Panc1 (cell line): ENCODE results near the gene PLD1. TPM values are rescaled to one million over a fixed set of nuclear protein-coding genes. Genes with fewer than 3 reads are reported as not detected.

ENCODE experiments used
- ATAC-seq: fragments of 200-7000 bp; cut with Tn5 transposase; 2 replicates; pipeline ENCODE4 v1.9.1; 2020; ENCODE audit warnings: mild to moderate bottlenecking, moderate library complexity
- BruUV-seq: library from RNA; stranded (reverse); fragments of 400-500 nt; replicated peaks from 2 replicates; lab custom pipeline; 2021; lab: Mats Ljungman, UMichigan
- CTCF ChIA-PET: fragments of 300-600 bp; sonication (Branson Sonifier 250); formaldehyde crosslinking; loops from one replicate; lab custom pipeline; 2022; ENCODE audit warnings: antibody characterized with exemption; lab: Charles Lee
- POLR2A ChIA-PET: fragments of 300-600 bp; sonication (Branson Sonifier 250); formaldehyde crosslinking; loops from one replicate; lab custom pipeline; 2022; ENCODE audit warnings: antibody characterized with exemption; lab: Charles Lee
- DNase-seq: peaks from one replicate; pipeline ENCODE4 v3.0.0-alpha.2; 2010; ENCODE audit warnings: low read depth, low spot score
- H3K27ac ChIP-seq: 2 replicates; pipeline ENCODE4 v1.5.1; 2011; ENCODE audit warnings: mild to moderate bottlenecking, low read length, inconsistent platforms
- H3K27me3 ChIP-seq: fragments of 200-500 bp; sonication (Bioruptor generic); 2 replicates; pipeline ENCODE4 v1.6.0; 2014; ENCODE audit warnings: low read length, inconsistent platforms; ENCODE audit not compliant: control insufficient read depth, insufficient read depth
- H3K36me3 ChIP-seq: fragments of 200-500 bp; sonication (Bioruptor generic); 2 replicates; pipeline ENCODE4 v1.5.1; 2014; ENCODE audit warnings: inconsistent platforms, mild to moderate bottlenecking, low read length, moderate library complexity; ENCODE audit not compliant: control insufficient read depth, insufficient read depth
- H3K4me1 ChIP-seq: 2 replicates; pipeline ENCODE4 v1.5.1; 2011; ENCODE audit warnings: inconsistent platforms, mild to moderate bottlenecking, low read length, moderate library complexity; ENCODE audit not compliant: control insufficient read depth, insufficient read depth
- H3K4me3 ChIP-seq, 2 experiments: 2 replicates each; pipeline ENCODE4 v1.5.1; 2011 to 2012; ENCODE audit warnings: low read depth in 2 of 2, low read length in 2 of 2, mild to moderate bottlenecking in 2 of 2, inconsistent platforms in 1 of 2, moderate library complexity in 1 of 2
- H3K9me3 ChIP-seq: fragments of 200-500 bp; sonication (Bioruptor generic); 2 replicates; pipeline ENCODE4 v1.5.1; 2014; ENCODE audit warnings: low read depth, mild to moderate bottlenecking, inconsistent platforms, low read length, moderate library complexity; ENCODE audit not compliant: control insufficient read depth, insufficient read depth
- POLR2AphosphoS5 ChIP-seq: IDR thresholded peaks from 2 replicates; pipeline ENCODE4 v1.6.1; 2012; ENCODE audit warnings: mild to moderate bottlenecking, low read depth, low read length, moderate library complexity
- SIN3A ChIP-seq: IDR thresholded peaks from 2 replicates; pipeline ENCODE4 v1.6.1; 2012; ENCODE audit warnings: low read depth, mild to moderate bottlenecking, low read length, moderate library complexity, borderline replicate concordance; ENCODE audit not compliant: insufficient read depth
- TCF7L2 ChIP-seq: IDR thresholded peaks from 2 replicates; pipeline ENCODE4 v1.6.1; 2011; ENCODE audit warnings: mild to moderate bottlenecking, low read depth, low read length, inconsistent platforms
- in situ Hi-C: cut with HindIII; loops from 2 replicates; pipeline ENCODE4 v1.10.0; 2016; ENCODE audit warnings: low sequenced_read_pairs, low pct_unique_long_range_greater_than_20kb
- intact Hi-C: fragments of 100-400 bp; cut with micrococcal nuclease; formaldehyde crosslinking; loops from one replicate; pipeline ENCODE4 v1.10.0; 2022; ENCODE audit not compliant: unreplicated experiment
- total RNA-seq: library from RNA; stranded (reverse); gene quantifications from one replicate; pipeline ENCODE4 v1.2.1, GENCODE V29; 2021; ENCODE audit not compliant: unreplicated experiment
- TF ChIP-seq, protein P1 (sequence below), 2 experiments: IDR thresholded peaks; 2 replicates each; pipeline ENCODE4 v1.6.1; 2011 to 2012; ENCODE audit warnings: low read depth in 2 of 2, control low read depth in 1 of 2, low read length in 1 of 2, mild to moderate bottlenecking in 1 of 2, moderate library complexity in 1 of 2; ENCODE audit not compliant: insufficient read depth in 1 of 2
- TF ChIP-seq, protein P2 (sequence below): fragments of 450-650 bp; IDR thresholded peaks from 2 replicates; pipeline ENCODE4 v1.5.1; 2017; ENCODE audit warnings: mild to moderate bottlenecking

The PLD1 gene
- total RNA-seq, 1 experiment from 2014 or later: 20.6 TPM

DNA sequence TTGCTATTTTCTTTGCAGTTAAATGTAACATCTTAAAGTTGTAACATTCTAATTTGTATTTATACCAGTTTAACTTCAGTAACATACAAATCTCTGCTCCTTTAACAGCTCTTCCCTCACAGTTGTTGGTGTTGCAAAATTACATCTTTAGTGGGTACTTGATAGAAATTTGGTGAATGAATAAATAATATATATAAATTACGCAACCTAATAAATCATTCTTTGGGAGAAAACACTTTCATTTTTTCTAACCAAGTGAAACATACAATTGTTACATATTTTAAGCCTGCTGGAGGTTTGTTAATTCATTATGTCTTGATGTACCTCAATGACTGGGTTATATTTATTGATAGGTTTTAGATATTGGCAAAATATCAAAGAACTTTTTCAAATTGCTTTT, 118.8 kb downstream of the PLD1 start:
- CTCF ChIA-PET: no interaction called here

GRCh38 chr3:171690281-171690680, 120.0 kb downstream of the PLD1 start:
- TF ChIP-seq, protein P1, sequence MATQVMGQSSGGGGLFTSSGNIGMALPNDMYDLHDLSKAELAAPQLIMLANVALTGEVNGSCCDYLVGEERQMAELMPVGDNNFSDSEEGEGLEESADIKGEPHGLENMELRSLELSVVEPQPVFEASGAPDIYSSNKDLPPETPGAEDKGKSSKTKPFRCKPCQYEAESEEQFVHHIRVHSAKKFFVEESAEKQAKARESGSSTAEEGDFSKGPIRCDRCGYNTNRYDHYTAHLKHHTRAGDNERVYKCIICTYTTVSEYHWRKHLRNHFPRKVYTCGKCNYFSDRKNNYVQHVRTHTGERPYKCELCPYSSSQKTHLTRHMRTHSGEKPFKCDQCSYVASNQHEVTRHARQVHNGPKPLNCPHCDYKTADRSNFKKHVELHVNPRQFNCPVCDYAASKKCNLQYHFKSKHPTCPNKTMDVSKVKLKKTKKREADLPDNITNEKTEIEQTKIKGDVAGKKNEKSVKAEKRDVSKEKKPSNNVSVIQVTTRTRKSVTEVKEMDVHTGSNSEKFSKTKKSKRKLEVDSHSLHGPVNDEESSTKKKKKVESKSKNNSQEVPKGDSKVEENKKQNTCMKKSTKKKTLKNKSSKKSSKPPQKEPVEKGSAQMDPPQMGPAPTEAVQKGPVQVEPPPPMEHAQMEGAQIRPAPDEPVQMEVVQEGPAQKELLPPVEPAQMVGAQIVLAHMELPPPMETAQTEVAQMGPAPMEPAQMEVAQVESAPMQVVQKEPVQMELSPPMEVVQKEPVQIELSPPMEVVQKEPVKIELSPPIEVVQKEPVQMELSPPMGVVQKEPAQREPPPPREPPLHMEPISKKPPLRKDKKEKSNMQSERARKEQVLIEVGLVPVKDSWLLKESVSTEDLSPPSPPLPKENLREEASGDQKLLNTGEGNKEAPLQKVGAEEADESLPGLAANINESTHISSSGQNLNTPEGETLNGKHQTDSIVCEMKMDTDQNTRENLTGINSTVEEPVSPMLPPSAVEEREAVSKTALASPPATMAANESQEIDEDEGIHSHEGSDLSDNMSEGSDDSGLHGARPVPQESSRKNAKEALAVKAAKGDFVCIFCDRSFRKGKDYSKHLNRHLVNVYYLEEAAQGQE (IDR thresholded peaks at IDR 0.05; ENCODE audit: insufficient read depth in 1 of 2, low read depth in 2 of 2, low read length in 1 of 2): no peak
- TF ChIP-seq SIN3A: no peak
- no peak for TF ChIP-seq TCF7L2
- TF ChIP-seq, protein P2, sequence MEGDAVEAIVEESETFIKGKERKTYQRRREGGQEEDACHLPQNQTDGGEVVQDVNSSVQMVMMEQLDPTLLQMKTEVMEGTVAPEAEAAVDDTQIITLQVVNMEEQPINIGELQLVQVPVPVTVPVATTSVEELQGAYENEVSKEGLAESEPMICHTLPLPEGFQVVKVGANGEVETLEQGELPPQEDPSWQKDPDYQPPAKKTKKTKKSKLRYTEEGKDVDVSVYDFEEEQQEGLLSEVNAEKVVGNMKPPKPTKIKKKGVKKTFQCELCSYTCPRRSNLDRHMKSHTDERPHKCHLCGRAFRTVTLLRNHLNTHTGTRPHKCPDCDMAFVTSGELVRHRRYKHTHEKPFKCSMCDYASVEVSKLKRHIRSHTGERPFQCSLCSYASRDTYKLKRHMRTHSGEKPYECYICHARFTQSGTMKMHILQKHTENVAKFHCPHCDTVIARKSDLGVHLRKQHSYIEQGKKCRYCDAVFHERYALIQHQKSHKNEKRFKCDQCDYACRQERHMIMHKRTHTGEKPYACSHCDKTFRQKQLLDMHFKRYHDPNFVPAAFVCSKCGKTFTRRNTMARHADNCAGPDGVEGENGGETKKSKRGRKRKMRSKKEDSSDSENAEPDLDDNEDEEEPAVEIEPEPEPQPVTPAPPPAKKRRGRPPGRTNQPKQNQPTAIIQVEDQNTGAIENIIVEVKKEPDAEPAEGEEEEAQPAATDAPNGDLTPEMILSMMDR: no peak
- TF ChIP-seq POLR2AphosphoS5: no peak
- Histone ChIP-seq H3K9me3 (no peaks in the 10 kb centered on the region), H3K4me1 (no peaks in the 10 kb centered on the region), H3K4me3 (no peak overlapping the region), H3K27me3 (no peaks in the 10 kb centered on the region), H3K36me3 (no peaks in the 10 kb centered on the region), H3K27ac (no peak overlapping the region)
- ChIA-PET CTCF (no interaction called here), POLR2A (interaction anchor here (0.6 kb wide), 2 partner anchors 74 to 140 kb away, joined by 3 to 4 read pairs; no protein-coding TSS in a partner anchor)
- ATAC-seq (no peak), DNase-seq (no peak)
- in situ Hi-C loops (no loop called here), intact Hi-C loops (no loop called here)
- no TSS peak for BruUV-seq

More for the DNA sequence above, 118.8 kb downstream of the PLD1 start:
- no peak overlapping the region for H3K27ac ChIP-seq
- no peaks in the 10 kb centered on the region for H3K9me3 ChIP-seq
- TF ChIP-seq, protein P1 (IDR thresholded peaks at IDR 0.05; ENCODE audit: insufficient read depth in 1 of 2, low read depth in 2 of 2, low read length in 1 of 2): no peak
- no peak for TF ChIP-seq TCF7L2
- TF ChIP-seq, protein P2: no peak
- no peaks in the 10 kb centered on the region for H3K27me3 ChIP-seq
- DNase-seq (no peak), ATAC-seq (no peak)
- no peaks in the 10 kb centered on the region for H3K36me3 ChIP-seq
- intact Hi-C loops (no loop called here), in situ Hi-C loops (no loop called here)
- BruUV-seq: no TSS peak
- POLR2A ChIA-PET: no interaction called here
- H3K4me1 ChIP-seq: no peaks in the 10 kb centered on the region
- no peak overlapping the region for H3K4me3 ChIP-seq
